DOHH2 (cell line): ENCODE measurements around the gene ARRB2.

ENCODE experiments used
- EZH2phosphoT487 ChIP-seq: fragments of 200-600 bp; sonication (generic); IDR thresholded peaks from 2 replicates; pipeline ENCODE4 v1.6.1; 2017; ENCODE audit warnings: borderline replicate concordance, mild to moderate bottlenecking, antibody characterized with exemption, low read length, moderate library complexity, mixed read lengths
- TF ChIP-seq, protein P1 (sequence below): fragments of 200-600 bp; sonication (generic); IDR thresholded peaks from one replicate; pipeline ENCODE4 v1.5.1; 2014; ENCODE audit warnings: antibody characterized with exemption, mild to moderate bottlenecking, low read depth, low read length; ENCODE audit not compliant: poor library complexity, severe bottlenecking

DNA sequence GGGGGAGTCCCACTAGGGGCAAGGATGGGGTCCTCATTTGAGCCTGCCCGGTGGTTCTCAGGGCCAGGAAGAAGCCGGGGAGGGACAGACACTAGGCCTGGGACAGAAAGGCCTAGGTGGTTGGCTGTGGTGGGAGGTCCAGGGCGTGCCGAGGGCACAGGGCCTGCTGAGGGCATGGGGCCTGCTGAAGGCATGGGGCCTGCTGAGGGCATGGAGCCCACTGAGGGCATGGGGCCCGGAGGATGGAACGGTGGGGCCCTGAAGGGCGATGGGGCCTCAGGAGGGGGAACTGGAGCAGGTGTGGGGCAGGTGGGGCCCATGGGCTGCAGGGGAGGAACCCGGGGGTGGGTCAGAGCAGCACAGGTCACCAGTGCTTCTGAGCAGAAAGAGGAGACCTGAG lies 37.7 kb upstream of the ARRB2 start:
- TF ChIP-seq, protein P1, sequence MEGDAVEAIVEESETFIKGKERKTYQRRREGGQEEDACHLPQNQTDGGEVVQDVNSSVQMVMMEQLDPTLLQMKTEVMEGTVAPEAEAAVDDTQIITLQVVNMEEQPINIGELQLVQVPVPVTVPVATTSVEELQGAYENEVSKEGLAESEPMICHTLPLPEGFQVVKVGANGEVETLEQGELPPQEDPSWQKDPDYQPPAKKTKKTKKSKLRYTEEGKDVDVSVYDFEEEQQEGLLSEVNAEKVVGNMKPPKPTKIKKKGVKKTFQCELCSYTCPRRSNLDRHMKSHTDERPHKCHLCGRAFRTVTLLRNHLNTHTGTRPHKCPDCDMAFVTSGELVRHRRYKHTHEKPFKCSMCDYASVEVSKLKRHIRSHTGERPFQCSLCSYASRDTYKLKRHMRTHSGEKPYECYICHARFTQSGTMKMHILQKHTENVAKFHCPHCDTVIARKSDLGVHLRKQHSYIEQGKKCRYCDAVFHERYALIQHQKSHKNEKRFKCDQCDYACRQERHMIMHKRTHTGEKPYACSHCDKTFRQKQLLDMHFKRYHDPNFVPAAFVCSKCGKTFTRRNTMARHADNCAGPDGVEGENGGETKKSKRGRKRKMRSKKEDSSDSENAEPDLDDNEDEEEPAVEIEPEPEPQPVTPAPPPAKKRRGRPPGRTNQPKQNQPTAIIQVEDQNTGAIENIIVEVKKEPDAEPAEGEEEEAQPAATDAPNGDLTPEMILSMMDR = no peak
- TF ChIP-seq EZH2phosphoT487 = no peak
